Amniotic stem cell (primary cell): ENCODE measurements around the gene RUSF1.
A peak's percentile ranks its signal among the peaks of the same experiment; 100 is the strongest.
"Not testable (repeated sequence)": the region's sequence is repeated elsewhere in the genome, so short reads cannot be mapped to it uniquely, and the experiment has no call there.

Experiments used
- DNase-seq: peaks from one replicate; lab custom pipeline; 2025; lab: John Stamatoyannopoulos, UW

The RUSF1 gene

GRCh38 chr16:31452631-31453106 lies 55.5 kb downstream of the RUSF1 start:
- DNase-seq = peak; percentile 74

GRCh38 chr16:31451681-31452351 lies 56.4 kb downstream of the RUSF1 start:
- DNase-seq = peak; percentile 13

DNA sequence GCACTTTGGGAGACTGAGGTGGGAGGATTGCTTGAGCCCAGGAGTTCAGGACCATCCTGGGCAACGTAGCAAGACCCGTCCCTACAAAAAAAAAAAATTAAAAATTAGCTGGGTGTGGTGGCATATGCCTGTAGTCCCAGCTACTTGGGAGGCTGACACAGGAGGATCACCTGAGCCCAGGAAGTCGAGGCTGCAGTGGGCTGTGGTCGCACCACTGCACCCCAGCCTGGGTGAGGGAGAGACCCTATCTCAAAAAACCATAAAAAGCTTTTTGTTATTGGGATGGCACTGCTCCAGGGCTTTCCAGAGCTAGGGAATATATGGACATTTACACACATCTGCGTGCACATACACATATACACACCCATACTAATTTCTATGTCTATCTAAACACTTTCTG lies 57.0 kb downstream of the RUSF1 start:
- DNase-seq = no peak

DNA sequence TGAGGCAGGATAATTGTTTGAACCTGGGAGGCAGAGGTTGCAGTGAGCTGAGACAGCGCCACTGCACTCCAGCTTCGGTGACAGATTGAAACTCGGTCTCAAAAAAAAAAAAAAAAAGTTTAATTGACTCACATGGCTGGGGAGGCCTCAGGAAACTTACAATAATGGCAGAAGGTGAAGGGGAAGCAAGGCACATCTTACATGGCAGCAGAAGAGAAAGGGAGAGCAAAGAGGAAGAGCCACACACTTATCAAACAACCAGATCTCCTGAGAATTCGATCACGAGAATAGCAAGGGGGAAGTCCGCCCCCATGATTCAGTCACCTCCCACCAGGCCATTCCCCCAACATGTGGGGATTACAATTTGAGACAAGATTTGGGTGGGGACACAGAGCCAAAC lies 62.3 kb downstream of the RUSF1 start:
- not testable (repeated sequence) for DNase-seq

GRCh38 chr16:31441956-31442355 lies 66.2 kb downstream of the RUSF1 start:
- DNase-seq = no peak

GRCh38 chr16:31440516-31441184 lies 67.5 kb downstream of the RUSF1 start:
- DNase-seq = no peak

DNA sequence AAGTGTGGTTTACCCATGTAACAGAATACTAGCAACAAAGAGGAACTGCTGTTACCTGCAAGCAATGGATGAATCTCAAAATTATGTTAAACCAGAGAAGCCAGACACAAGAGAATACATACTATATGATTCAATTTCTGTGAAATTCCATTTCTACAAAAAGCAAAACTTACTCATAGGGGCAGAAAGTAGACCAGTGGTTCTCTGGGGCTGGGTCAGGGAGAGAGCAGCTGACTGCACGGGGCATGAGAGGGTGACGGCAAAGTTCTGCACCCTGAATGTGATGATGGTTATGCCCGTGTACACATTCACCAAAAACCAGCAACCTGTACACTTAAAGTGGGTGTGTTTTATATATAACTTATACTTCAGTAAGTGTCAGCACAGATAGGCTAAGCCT lies 68.7 kb downstream of the RUSF1 start:
- no peak for DNase-seq
